ENCODE results near the gene TTC27. TPM values are rescaled to one million over a fixed set of nuclear protein-coding genes. Genes with fewer than 3 reads are reported as not detected.
A peak's percentile ranks its signal among the peaks of the same experiment; 100 is the strongest.
"Not testable (repeated sequence)": the region's sequence is repeated elsewhere in the genome, so short reads cannot be mapped to it uniquely, and the experiment has no call there.

The TTC27 gene
- 19.2 TPM for polyA plus RNA-seq (2013, experiment 1 of 2; ENCODE audit: insufficient read length)
- 19.0 TPM for polyA plus RNA-seq (2013, experiment 2 of 2; ENCODE audit: insufficient read length)

GRCh38 chr2:32627814-32628579 lies at the start of gene TTC27:
Gene TTC27, plus strand, starts transcription at chr2:32628050. Its CDS starts 243 bp downstream, at chr2:32628293.
- DNase-seq: peak; percentile 96

- no peak for DNase-seq
Measured at GRCh38 chr2:32591669-32592463, 36.0 kb upstream of the TTC27 start.

GRCh38 chr2:32594573-32594972 lies 33.3 kb upstream of the TTC27 start:
- DNase-seq: no peak

- no peak for DNase-seq
Measured at GRCh38 chr2:32611366-32611765, 16.5 kb upstream of the TTC27 start.

GRCh38 chr2:32611771-32612170 lies 16.1 kb upstream of the TTC27 start:
- DNase-seq: no peak

GRCh38 chr2:32614084-32614483 lies 13.8 kb upstream of the TTC27 start:
- no peak for DNase-seq

- no peak for DNase-seq
Measured at GRCh38 chr2:32617599-32618189, 10.2 kb upstream of the TTC27 start.

GRCh38 chr2:32622570-32623310 lies 5.1 kb upstream of the TTC27 start:
- no peak for DNase-seq

GRCh38 chr2:32623311-32623706 lies 4.5 kb upstream of the TTC27 start:
- no peak for DNase-seq

GRCh38 chr2:32624812-32625211 lies 3.0 kb upstream of the TTC27 start:
- DNase-seq: no peak

- no peak for DNase-seq
Measured at GRCh38 chr2:32626639-32627221, 1.1 kb upstream of the TTC27 start.

GRCh38 chr2:32627441-32627813 lies 423 bp upstream of the TTC27 start:
- peak; percentile 64 for DNase-seq

- DNase-seq: peak; percentile 41
Measured at GRCh38 chr2:32632089-32632488, 4.2 kb downstream of the TTC27 start.

GRCh38 chr2:32633040-32633439 lies 5.2 kb downstream of the TTC27 start:
- no peak for DNase-seq

GRCh38 chr2:32638548-32638947 lies 10.7 kb downstream of the TTC27 start:
- DNase-seq: not testable (repeated sequence)

- no peak for DNase-seq
Measured at GRCh38 chr2:32641180-32641579, 13.3 kb downstream of the TTC27 start.

GRCh38 chr2:32647180-32647651 lies 19.4 kb downstream of the TTC27 start:
- DNase-seq: peak; percentile 93

GRCh38 chr2:32652555-32653209 lies 24.8 kb downstream of the TTC27 start:
- peak; percentile 31 for DNase-seq

- DNase-seq: no peak
Measured at GRCh38 chr2:32656069-32656468, 28.2 kb downstream of the TTC27 start.

- no peak for DNase-seq
Measured at GRCh38 chr2:32663864-32664263, 36.0 kb downstream of the TTC27 start.

GRCh38 chr2:32666704-32667103 lies 38.9 kb downstream of the TTC27 start:
- no peak for DNase-seq

- no peak for DNase-seq
Measured at GRCh38 chr2:32668254-32668653, 40.4 kb downstream of the TTC27 start.
